GM19023 (cell line): Measurements from ENCODE around the gene COPB2.
"Not testable (repeated sequence)": the region's sequence is repeated elsewhere in the genome, so short reads cannot be mapped to it uniquely, and the experiment has no call there.

ENCODE experiments used
- ATAC-seq: cut with Tn5 transposase; IDR thresholded peaks from one replicate; pipeline ENCODE4 v1.9.1; 2021; ENCODE audit warnings: mild to moderate bottlenecking, moderate library complexity; ENCODE audit not compliant: unreplicated experiment

The COPB2 gene

GRCh38 chr3:139380575-139380974, 8.9 kb downstream of the COPB2 start:
- ATAC-seq = no peak

GRCh38 chr3:139378587-139379241, 10.7 kb downstream of the COPB2 start:
- no peak for ATAC-seq

- no peak for ATAC-seq
Observed at GRCh38 chr3:139377378-139377777, 12.1 kb downstream of the COPB2 start.

GRCh38 chr3:139374099-139374498, 15.3 kb downstream of the COPB2 start:
- no peak for ATAC-seq

DNA sequence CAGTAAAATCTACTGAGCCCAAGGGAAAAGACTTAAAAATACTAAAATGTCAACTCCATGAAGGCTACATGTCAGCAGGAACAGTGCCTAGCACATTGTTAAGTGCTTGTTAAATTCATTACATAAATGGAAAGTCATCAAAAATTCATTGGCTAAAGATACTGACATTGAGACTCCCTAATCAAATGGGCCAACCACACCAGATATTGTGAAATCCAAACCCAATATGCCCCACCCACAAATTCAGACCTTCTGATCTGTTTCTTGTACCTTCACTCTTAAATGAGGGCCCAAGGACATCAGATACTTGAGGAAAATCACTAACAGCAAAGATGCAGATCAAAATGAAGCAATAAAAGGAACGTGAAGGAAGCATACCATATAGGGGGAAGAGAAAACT, 24.9 kb downstream of the COPB2 start:
- ATAC-seq = no peak

DNA sequence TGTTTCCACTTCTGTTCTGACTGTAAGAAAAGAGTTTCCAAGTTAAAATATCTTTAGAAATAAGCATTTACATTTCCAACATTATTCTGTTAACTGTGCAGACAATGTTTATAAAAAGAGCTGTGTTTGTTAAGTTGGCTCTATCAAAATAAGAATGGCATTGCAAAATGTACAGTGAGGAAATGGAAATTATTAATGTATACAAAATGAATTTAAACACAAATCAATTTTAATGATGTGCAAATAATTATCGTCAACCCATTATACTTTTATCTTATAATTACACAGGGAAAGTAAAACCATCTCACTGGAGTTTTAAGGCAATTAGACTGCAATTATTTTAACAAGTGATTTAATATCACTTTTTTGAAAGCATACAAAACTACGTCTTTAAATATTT, 28.2 kb downstream of the COPB2 start:
- ATAC-seq = no peak

- ATAC-seq = no peak
Observed at GRCh38 chr3:139358841-139359562, 30.4 kb downstream of the COPB2 start.

DNA sequence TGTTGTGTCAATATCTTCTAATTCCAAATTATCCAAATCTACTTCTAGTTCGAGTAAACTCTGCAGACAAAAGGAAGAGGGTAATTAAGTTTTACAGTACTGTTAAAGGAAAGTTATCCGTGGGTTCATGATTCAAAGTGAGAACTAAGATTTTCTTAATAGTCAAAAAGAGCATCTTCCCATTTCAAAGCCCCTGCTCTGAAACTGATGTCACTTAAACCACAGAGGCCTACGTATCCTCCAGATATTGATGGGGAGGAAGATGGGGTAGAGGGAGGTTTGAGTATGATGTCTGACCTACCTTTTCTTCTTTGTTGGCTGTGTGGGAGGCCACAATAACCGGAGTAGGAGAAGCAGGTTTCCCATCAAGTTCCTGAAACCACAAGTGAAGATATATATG, 31.5 kb downstream of the COPB2 start:
- no peak for ATAC-seq

DNA sequence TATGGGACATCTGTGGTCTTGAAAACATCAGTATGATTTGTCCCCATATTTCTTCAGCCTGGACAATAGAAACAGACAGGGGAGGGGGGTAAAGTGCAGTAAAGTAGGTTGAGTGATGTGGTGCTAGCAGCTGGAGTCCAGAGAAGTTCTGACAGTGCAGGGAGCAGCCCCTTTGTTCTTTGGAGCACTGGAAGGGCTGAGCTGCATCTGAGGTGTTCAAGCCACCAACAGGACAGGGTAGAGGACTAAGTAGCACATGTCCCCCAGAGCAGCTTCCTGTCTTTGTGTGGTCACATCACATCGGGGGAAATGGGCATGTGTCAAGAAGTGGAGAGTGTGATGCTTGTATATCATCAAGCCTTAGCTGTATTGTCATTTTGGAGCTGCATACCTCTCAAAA, 33.6 kb downstream of the COPB2 start:
- no peak for ATAC-seq

DNA sequence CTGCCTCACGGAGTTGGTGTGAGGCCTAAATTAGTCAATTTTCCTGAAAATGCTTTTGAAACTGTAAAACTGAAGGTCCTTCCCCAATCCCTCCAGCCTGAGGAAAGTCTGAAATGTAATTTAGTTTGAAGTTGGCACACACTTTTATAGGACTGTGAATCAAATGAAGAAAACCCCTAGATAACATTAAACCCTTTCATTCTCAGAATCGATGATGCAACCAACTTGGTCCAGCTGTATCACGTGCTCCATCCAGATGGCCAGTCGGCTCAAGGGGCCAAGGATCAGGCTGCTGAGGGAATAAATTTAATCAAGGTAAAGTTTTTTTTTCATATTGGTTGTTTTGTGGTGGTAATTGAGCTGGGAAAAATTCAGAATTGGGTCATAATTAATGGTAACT, 34.0 kb downstream of the COPB2 start:
- ATAC-seq = no peak

GRCh38 chr3:139354661-139355060, 34.8 kb downstream of the COPB2 start:
- ATAC-seq = no peak

- ATAC-seq = no peak
Observed at GRCh38 chr3:139353920-139354556, 35.4 kb downstream of the COPB2 start.

DNA sequence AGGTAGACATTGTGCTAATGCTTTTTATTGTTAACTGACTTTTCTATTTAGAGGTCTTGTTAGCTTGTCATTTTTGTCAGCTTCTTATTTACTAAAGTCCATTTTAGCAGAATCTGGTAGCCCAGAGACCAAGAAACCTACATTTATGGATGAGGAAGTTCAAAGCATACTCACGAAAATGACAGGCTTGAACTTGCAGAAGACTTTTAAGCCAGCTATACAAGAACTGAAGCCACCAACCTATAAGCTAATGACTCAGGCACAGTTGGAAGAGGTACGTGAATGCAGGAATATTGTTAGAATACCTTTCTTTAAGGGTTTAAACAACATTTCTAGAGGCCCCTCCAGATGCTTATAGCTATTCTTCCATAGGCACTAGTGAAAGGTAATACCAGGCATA, 42.7 kb downstream of the COPB2 start:
- ATAC-seq = no peak

DNA sequence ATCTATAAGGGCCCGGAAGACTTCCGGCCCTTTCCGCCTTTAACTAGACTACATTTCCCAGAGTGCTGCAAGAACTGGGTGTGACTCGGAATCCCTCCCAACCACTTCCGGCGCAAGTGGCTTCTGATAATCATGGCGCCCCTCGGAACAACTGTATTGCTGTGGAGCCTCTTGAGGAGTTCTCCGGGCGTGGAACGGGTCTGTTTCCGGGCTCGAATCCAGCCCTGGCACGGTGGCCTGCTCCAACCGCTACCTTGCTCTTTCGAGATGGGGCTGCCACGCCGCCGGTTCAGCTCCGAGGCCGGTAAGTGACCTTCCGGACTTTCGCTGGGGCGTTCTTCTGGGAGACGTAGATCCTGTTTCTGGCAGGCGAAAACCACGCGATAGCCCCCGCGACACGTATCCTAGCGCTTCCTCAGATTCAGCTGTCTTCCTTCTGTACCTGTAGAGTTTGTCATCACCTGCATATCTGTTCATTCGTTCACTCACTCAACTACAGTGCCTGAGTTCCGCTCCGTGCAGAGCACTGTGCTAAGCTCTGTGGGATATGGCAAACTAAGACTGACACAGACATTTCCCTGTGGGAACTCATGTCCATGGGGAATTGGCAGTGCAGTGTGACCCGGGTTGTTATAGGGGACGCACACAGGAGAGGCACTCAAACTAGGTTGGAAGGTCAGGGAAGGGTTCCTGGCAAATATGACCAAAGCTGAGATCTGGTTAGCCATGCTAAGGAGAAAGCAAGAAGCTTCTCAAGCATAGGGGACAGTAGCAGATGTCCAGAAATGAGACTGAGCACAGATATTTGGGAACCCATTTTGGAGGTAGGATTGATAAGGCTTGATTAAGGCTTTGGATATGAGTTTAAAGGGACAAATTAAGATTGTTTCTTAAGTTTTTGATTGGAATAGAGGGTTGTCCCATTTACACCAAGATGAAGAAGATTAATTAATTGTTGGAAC, 45.3 kb downstream of the COPB2 start, which contains the start of gene MRPS22:
MRPS22 (plus strand) TSS at position 126 of the 962 bp plus-strand sequence; CDS start at position 133, 7 bp downstream.
- peak; percentile 99 for ATAC-seq

DNA sequence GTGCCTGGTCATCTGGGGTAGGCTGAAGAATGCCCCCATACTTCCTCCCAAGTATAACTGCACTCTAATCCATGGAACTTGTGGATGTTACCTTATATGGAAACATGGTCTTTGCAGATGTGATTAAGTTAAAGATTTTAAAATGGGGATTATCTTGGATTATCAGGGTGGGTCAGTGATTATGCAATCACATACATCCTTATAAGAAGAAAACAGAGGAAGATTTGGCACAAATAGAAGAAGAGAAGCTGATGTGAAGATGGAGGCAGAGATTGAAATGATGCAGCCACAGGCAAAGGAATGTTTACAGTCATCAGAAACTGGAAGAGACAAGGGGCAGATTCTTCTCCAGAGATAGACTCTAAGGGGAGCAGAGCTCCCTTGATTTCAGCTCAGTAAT, 47.4 kb downstream of the COPB2 start:
- ATAC-seq = no peak

- no peak for ATAC-seq
Observed at GRCh38 chr3:139340784-139341183, 48.7 kb downstream of the COPB2 start.

DNA sequence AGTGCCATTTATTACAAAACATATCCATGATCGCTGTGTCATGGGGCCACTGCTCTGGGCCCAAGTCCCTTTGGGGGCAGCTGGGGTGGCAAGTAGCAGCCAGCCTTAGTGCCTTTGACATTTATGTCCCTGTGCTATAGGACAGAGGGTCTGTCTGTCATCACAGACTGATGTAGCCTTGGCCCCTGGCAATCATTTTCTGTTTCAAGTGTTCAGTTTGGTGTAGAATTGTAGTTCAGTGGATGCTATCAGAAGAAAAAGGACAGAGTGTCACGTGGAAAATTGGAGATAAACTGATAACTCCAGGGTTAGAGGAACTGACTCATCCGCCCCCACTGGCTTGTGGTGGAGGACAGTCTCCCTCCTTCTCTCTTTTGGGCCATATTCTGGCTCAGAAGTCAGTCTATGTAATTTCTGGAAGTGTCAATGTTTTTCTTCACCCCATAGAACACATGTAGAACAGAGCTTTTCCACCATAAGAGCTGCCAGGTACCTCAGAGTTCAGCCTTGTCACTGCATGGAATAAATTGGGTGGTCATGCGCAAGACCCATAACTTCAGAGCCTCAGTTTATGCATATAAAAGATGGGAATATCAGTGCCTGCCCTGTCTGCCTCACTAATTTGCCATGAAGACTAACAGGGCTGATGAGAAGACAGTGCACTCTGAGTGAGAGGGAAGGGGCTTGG, 50.1 kb downstream of the COPB2 start:
- no peak for ATAC-seq

GRCh38 chr3:139338405-139338804, 51.0 kb downstream of the COPB2 start:
- no peak for ATAC-seq

GRCh38 chr3:139334675-139335074, 54.8 kb downstream of the COPB2 start:
- ATAC-seq = not testable (repeated sequence)

GRCh38 chr3:139332092-139332491, 57.4 kb downstream of the COPB2 start:
- ATAC-seq = no peak
